ENCODE measurements around the gene ANKRD9. TPM values are rescaled to one million over a fixed set of nuclear protein-coding genes. Genes with fewer than 3 reads are reported as not detected.

Gene ANKRD9
- total and polyA plus RNA-seq, 2 donors (not counting 3 experiments of a cell fraction or from before 2014, with no cell fraction given), result 21.0 to 24.6 TPM

- no TSS peak for BruUV-seq (replicated peaks)
Observed at GRCh38 chr14:102557434-102558226, 48.1 kb upstream of the ANKRD9 start.

GRCh38 chr14:102556098-102556677 lies 46.6 kb upstream of the ANKRD9 start:
- no peak overlapping the region for H3K9ac ChIP-seq (replicated peaks; ENCODE audit: extremely low read depth, insufficient read depth, low read length)
- DNase-seq (ENCODE audit: low read depth, low spot score), result no peak
- no peak for FAIRE-seq
- H3K4me1 ChIP-seq (ENCODE audit: control insufficient read depth, extremely low read depth, insufficient read depth, low read length), result peaks cover 6% of the 10 kb centered on the region
- intact Hi-C loops (cut with micrococcal nuclease), result no loop called here
- H3K9me3 ChIP-seq (replicated peaks; ENCODE audit: control insufficient read depth, insufficient read depth, low read length), result no peaks in the 10 kb centered on the region
- dilution Hi-C loops (cut with MboI; ENCODE audit: extremely low pct_ligation_motif_present, low sequenced_read_pairs), result no loop called here
- H3K27ac ChIP-seq (ENCODE audit: insufficient read depth, low read depth, low read length), result no peak overlapping the region
- ChIA-PET POLR2A (no interaction called here), CTCF (interaction anchor here (1.3 to 1.8 kb wide), 2 partner anchors 31 to 139 kb away, joined by 5 to 8 read pairs; no protein-coding TSS in a partner anchor)
- no peak overlapping the region for H3K4me2 ChIP-seq (ENCODE audit: insufficient read depth, low read length)
- no peaks in the 10 kb centered on the region for H3K27me3 ChIP-seq (ENCODE audit: control insufficient read depth in 2 of 2, insufficient read depth in 2 of 2, low read length in 2 of 2)
- H4K20me1 ChIP-seq (replicated peaks; ENCODE audit: control insufficient read depth, extremely low read depth, insufficient read depth, low read length), result no peaks in the 10 kb centered on the region
- no peak for TF ChIP-seq FOS (IDR thresholded peaks at IDR 0.05; ENCODE audit: borderline replicate concordance, insufficient read depth, low read length)
- no peak for TF ChIP-seq JUN (IDR thresholded peaks at IDR 0.05; ENCODE audit: borderline replicate concordance, insufficient read depth, insufficient read length, low read depth)
- TF ChIP-seq EZH2 (IDR thresholded peaks at IDR 0.05; ENCODE audit: borderline replicate concordance, low read depth, low read length, severe bottlenecking), result no peak
- TF ChIP-seq POLR2A (IDR thresholded peaks at IDR 0.05; ENCODE audit: low read depth, low read length), result no peak
- no peak for TF ChIP-seq POLR2AphosphoS5 (IDR thresholded peaks at IDR 0.05; ENCODE audit: insufficient read depth, low read depth, low read length)
- TF ChIP-seq MYC (IDR thresholded peaks at IDR 0.05; ENCODE audit: low read depth, low read length), result no peak
- TF ChIP-seq MAX (IDR thresholded peaks at IDR 0.05; ENCODE audit: insufficient read depth, insufficient read length), result no peak
- TF ChIP-seq CTCF (IDR thresholded peaks at IDR 0.05; ENCODE audit: extremely low read depth in 1 of 2, insufficient read depth in 1 of 2, low read depth in 1 of 2, low read length in 2 of 2), result no peak
- no peak for TF ChIP-seq GATA2 (IDR thresholded peaks at IDR 0.05; ENCODE audit: insufficient read depth, insufficient read length, low read depth, low read length)
- H3K9me1 ChIP-seq (replicated peaks; ENCODE audit: control insufficient read depth, extremely low read depth, insufficient read depth, low read length), result no peaks in the 10 kb centered on the region
- H2AFZ ChIP-seq (ENCODE audit: low read depth, low read length), result no peak overlapping the region
- no TSS peak for BruUV-seq (replicated peaks)
- H3K36me3 ChIP-seq (ENCODE audit: control insufficient read depth in 2 of 2, extremely low read depth in 1 of 2, insufficient read depth in 2 of 2, low read length in 2 of 2), result no peaks in the 10 kb centered on the region
- H3K79me2 ChIP-seq (ENCODE audit: control insufficient read depth, insufficient read depth, low read length), result no peaks in the 10 kb centered on the region
- no peak overlapping the region for H3K4me3 ChIP-seq (replicated peaks in 1 of 3; ENCODE audit: insufficient read depth in 1 of 3, low read depth in 1 of 3, low read length in 3 of 3)

More at GRCh38 chr14:102557434-102558226, 48.1 kb upstream of the ANKRD9 start:
- no peaks in the 10 kb centered on the region for H3K27me3 ChIP-seq (ENCODE audit: control insufficient read depth in 2 of 2, insufficient read depth in 2 of 2, low read length in 2 of 2)
- H3K9ac ChIP-seq (replicated peaks; ENCODE audit: extremely low read depth, insufficient read depth, low read length), result no peak overlapping the region
- H3K4me3 ChIP-seq (replicated peaks in 1 of 3; ENCODE audit: insufficient read depth in 1 of 3, low read depth in 1 of 3, low read length in 3 of 3), result no peak overlapping the region
- dilution Hi-C loops (cut with MboI; ENCODE audit: extremely low pct_ligation_motif_present, low sequenced_read_pairs) (no loop called here), intact Hi-C loops (cut with micrococcal nuclease) (no loop called here)
- no peaks in the 10 kb centered on the region for H4K20me1 ChIP-seq (replicated peaks; ENCODE audit: control insufficient read depth, extremely low read depth, insufficient read depth, low read length)
- TF ChIP-seq MAX (IDR thresholded peaks at IDR 0.05; ENCODE audit: insufficient read depth, insufficient read length) (no peak), POLR2A (IDR thresholded peaks at IDR 0.05; ENCODE audit: low read depth, low read length) (no peak), EZH2 (IDR thresholded peaks at IDR 0.05; ENCODE audit: borderline replicate concordance, low read depth, low read length, severe bottlenecking) (no peak), GATA2 (IDR thresholded peaks at IDR 0.05; ENCODE audit: insufficient read depth, insufficient read length, low read depth, low read length) (no peak), JUN (IDR thresholded peaks at IDR 0.05; ENCODE audit: borderline replicate concordance, insufficient read depth, insufficient read length, low read depth) (no peak), MYC (IDR thresholded peaks at IDR 0.05; ENCODE audit: low read depth, low read length) (no peak)
- no peaks in the 10 kb centered on the region for H3K9me1 ChIP-seq (replicated peaks; ENCODE audit: control insufficient read depth, extremely low read depth, insufficient read depth, low read length)
- no peaks in the 10 kb centered on the region for H3K79me2 ChIP-seq (ENCODE audit: control insufficient read depth, insufficient read depth, low read length)
- CTCF ChIA-PET, result interaction anchor here (0.8 kb wide), 1 partner anchor 33 kb away, joined by 3 read pairs; no protein-coding TSS in a partner anchor
- no peak for FAIRE-seq
- no peak overlapping the region for H3K4me2 ChIP-seq (ENCODE audit: insufficient read depth, low read length)
- DNase-seq (ENCODE audit: low read depth, low spot score), result no peak
- H3K4me1 ChIP-seq (ENCODE audit: control insufficient read depth, extremely low read depth, insufficient read depth, low read length), result peaks cover 6% of the 10 kb centered on the region
- no peaks in the 10 kb centered on the region for H3K36me3 ChIP-seq (ENCODE audit: control insufficient read depth in 2 of 2, extremely low read depth in 1 of 2, insufficient read depth in 2 of 2, low read length in 2 of 2)
- H3K27ac ChIP-seq (ENCODE audit: insufficient read depth, low read depth, low read length), result no peak overlapping the region
- POLR2A ChIA-PET, result no interaction called here
- no peaks in the 10 kb centered on the region for H3K9me3 ChIP-seq (replicated peaks; ENCODE audit: control insufficient read depth, insufficient read depth, low read length)
- H2AFZ ChIP-seq (ENCODE audit: low read depth, low read length), result no peak overlapping the region
